Measurements from ENCODE around the gene PAPPA.

Gene PAPPA

DNA sequence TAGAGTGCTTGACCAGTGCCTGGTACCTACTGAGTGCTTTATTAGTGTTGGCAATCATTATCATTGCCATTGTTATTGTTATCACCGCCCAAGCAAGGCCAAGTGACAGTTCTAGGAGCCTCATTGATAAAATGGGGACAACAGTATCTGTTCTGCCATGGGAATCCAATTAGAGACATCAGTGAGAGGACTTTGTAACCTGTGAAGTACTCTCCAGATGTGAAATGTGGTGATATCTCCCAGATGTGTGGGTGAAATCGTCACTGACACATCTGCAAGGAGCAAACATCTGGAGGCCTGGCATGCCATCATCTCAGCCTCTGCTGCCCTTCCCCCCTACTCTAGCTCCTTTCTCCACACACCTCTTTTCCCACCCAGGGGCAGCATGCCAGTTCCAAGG, 260.8 kb downstream of the PAPPA start:
- no peak overlapping the region for H3K4me3 ChIP-seq (ENCODE audit: control insufficient read depth, low read depth, low read length)
- TF ChIP-seq, protein P1, sequence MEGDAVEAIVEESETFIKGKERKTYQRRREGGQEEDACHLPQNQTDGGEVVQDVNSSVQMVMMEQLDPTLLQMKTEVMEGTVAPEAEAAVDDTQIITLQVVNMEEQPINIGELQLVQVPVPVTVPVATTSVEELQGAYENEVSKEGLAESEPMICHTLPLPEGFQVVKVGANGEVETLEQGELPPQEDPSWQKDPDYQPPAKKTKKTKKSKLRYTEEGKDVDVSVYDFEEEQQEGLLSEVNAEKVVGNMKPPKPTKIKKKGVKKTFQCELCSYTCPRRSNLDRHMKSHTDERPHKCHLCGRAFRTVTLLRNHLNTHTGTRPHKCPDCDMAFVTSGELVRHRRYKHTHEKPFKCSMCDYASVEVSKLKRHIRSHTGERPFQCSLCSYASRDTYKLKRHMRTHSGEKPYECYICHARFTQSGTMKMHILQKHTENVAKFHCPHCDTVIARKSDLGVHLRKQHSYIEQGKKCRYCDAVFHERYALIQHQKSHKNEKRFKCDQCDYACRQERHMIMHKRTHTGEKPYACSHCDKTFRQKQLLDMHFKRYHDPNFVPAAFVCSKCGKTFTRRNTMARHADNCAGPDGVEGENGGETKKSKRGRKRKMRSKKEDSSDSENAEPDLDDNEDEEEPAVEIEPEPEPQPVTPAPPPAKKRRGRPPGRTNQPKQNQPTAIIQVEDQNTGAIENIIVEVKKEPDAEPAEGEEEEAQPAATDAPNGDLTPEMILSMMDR (conservative IDR thresholded peaks at IDR 0.05; ENCODE audit: control insufficient read depth, insufficient read depth, low read depth, low read length) = no peak
- no peak for DNase-seq (ENCODE audit: low read depth)

DNA sequence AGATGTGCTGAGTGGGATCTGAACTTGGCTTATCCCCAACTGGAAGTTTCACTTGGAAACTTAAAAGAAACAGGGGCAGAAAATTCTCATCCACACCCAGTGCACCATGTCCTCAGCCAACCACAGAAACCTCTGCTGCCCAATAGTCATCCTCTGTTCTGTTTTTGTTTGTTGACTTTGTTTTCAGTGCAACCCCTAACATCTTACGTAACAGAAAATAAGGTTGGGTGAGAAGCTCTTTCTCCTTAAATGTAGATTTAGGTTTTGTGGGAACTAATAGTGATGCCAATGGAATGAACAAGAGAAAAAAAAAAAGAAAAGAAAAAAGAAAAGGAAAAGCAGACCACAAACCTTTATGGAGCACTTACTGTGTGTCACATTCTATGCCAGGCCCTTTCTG, 262.8 kb downstream of the PAPPA start:
- TF ChIP-seq, protein P1 (conservative IDR thresholded peaks at IDR 0.05; ENCODE audit: control insufficient read depth, insufficient read depth, low read depth, low read length) = no peak
- no peak for DNase-seq (ENCODE audit: low read depth)
- no peak overlapping the region for H3K4me3 ChIP-seq (ENCODE audit: control insufficient read depth, low read depth, low read length)

DNA sequence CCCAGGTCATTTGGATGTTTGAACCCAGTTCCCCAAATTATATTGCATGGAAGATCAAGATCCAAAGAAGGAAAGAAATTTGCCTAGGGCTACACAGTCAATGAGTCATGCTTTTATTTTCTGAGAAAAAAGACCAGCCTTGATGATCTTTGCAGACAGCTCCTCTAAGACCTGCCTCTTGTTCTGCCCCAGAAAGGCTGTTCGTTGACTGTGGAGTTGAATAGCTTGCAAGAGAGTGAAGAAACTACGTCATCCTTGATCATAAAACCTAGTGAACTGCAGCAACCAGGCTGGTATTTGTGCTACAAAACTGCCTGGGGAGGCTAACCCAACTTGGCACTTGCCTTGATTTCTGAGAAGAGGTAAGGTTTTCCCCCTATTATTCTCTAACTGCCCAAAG, 263.9 kb downstream of the PAPPA start:
- no peak overlapping the region for H3K4me3 ChIP-seq (ENCODE audit: control insufficient read depth, low read depth, low read length)
- no peak for DNase-seq (ENCODE audit: low read depth)
- TF ChIP-seq, protein P1 (conservative IDR thresholded peaks at IDR 0.05; ENCODE audit: control insufficient read depth, insufficient read depth, low read depth, low read length) = no peak

DNA sequence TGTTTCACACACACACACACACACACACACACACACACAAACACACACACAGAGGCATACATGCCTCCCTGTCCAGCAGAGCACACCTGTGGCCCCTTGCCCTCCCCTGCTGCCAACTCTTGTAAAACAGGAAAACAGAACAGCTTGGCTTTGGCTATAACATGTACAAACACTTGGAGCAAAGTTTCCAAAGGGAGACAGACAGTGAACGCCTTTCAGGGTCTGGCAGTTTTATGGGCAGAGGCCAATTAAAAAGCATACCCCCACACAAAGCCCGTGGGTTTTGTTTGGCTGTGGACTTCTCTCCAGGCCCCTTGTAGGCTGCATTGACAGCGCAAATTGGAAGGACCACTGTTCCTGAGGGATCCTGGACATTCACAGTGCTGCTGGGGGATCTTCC, 265.6 kb downstream of the PAPPA start:
- no peak for DNase-seq (ENCODE audit: low read depth)
- TF ChIP-seq, protein P1 (conservative IDR thresholded peaks at IDR 0.05; ENCODE audit: control insufficient read depth, insufficient read depth, low read depth, low read length) = no peak
- no peak overlapping the region for H3K4me3 ChIP-seq (ENCODE audit: control insufficient read depth, low read depth, low read length)

DNA sequence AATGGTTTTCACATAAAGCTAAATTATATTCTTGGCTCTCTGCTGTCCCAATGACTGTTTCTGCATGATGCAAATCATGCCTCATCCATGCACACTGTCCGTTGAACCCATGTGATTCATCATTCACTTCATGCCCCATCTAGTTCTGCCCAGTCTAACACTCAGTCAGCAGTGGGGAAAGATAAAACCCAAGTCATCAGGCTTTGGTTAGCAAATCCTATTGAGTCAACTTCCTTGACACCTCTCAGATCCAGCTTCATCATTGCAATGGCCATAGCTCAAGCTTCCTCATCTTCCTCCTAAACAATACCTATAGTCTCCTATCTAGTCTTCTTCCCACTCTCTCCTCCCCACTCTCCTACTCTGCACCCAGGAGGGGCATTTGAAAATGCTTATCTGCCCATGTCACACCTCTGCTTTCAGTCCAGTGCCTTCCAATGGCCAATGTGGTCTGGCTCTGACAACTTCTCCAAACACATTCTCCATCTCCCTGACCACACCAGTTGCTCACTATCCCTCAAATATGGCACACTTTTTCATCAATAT, 267.5 kb downstream of the PAPPA start:
- no peak overlapping the region for H3K4me3 ChIP-seq (ENCODE audit: control insufficient read depth, low read depth, low read length)
- TF ChIP-seq, protein P1 (conservative IDR thresholded peaks at IDR 0.05; ENCODE audit: control insufficient read depth, insufficient read depth, low read depth, low read length) = no peak
- DNase-seq (ENCODE audit: low read depth) = peak; percentile 81

DNA sequence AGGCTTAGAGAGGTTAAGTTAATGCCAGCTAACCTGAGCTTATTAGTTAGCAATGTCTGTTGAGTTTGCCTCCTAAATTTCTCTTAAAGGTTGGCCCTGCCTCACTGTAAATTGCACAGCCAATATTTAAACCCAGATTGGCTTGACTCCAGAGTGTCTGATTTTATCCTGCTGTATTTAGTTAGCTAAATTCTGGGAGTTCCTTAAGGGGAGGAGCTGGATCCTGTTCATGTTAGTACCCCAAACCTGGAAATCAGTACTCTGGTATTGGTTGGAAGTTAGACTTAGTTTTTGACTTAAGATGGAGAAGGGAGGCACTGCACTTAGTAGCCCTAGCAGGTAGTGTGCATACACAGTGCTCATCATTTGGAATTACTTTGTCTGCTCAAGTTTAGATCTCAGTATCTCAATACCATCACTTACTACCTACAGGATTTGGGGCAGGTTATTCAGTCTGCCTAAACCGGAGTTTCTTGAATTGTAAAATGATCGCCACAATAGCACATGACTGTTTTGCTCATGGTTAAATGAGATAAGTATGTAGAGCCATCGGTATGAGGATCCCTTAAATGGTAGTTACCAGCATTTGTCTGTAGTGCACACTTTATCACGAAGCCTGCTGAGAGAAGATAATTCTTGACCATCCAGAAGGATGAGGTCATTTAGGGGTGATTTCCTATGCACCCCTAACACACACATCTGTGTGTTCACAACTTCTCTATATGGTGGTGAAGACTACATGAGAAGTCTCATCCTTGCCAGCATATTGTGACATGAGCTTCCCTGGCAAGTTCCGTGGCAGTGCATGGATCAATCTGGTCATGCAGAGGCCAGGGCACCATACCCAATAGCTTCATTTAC, 268.8 kb downstream of the PAPPA start:
- H3K4me3 ChIP-seq (ENCODE audit: control insufficient read depth, low read depth, low read length) = no peak overlapping the region
- TF ChIP-seq, protein P1 (conservative IDR thresholded peaks at IDR 0.05; ENCODE audit: control insufficient read depth, insufficient read depth, low read depth, low read length) = no peak
- DNase-seq (ENCODE audit: low read depth) = no peak

Data from fibroblast of mammary gland (primary cell).